Measurements from ENCODE around the gene PRSS56.

PRSS56 gene

DNA sequence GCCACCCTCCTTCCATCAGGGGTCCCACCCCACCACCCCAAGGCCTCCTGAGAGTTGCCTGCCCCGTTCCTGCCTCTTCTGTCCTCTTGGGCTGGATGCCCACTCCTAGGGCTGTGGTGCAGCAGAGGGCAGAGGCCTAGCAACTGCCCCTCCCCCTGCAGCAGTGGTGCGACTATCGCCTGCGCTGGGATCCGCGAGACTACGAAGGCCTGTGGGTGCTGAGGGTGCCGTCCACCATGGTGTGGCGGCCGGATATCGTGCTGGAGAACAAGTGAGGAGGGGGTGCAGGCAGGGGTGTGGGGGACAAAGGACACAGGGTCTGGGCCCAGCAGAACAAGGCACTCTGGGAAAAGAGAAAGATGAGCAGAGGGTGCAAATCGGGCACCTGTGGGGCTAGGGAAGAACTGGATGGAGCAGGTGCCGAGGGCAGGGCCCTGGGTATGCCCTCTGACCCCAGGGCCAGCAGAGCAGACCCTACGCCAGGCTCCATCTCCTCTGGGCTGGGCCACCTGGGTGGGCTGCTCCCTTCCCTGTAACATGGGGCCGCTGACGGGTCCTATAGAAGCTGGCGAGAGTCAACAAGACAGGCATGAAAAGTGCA, 20.4 kb downstream of the PRSS56 start:
- in situ Hi-C loops (cut with MboI; ENCODE audit: low sequenced_read_pairs): no loop called here

DNA sequence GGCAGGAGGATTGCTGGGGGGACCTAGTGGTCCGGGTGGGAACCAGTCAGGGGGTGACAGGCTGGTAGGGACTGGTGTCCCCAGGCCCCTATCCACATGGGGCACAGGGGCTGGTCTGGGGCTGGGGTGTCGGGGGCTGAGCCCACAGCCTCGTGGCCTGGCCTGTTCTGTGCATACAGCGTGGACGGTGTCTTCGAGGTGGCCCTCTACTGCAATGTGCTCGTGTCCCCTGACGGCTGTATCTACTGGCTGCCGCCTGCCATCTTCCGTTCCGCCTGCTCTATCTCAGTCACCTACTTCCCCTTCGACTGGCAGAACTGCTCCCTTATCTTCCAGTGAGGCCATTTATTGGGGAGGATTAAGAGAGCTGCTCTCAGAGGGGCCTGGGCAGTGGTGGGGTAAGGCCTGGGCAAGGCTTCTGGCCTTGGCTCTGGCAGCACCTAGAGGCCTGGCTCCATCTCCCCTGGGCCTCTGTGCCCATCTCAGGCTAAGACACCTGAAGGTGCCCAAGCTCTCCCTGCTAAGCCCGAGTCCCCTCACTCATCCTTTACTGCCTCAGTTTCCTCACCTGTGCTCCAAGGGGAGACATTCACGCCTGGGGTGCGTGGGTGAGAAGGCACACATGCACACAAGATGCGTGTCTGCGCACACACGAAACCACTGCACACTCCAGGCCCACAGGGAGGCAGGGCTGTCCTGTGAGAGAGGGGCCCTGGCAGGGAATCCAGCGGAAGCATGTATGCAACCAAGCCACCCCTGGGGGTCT, 21.2 kb downstream of the PRSS56 start:
- in situ Hi-C loops (cut with MboI; ENCODE audit: low sequenced_read_pairs): no loop called here

DNA sequence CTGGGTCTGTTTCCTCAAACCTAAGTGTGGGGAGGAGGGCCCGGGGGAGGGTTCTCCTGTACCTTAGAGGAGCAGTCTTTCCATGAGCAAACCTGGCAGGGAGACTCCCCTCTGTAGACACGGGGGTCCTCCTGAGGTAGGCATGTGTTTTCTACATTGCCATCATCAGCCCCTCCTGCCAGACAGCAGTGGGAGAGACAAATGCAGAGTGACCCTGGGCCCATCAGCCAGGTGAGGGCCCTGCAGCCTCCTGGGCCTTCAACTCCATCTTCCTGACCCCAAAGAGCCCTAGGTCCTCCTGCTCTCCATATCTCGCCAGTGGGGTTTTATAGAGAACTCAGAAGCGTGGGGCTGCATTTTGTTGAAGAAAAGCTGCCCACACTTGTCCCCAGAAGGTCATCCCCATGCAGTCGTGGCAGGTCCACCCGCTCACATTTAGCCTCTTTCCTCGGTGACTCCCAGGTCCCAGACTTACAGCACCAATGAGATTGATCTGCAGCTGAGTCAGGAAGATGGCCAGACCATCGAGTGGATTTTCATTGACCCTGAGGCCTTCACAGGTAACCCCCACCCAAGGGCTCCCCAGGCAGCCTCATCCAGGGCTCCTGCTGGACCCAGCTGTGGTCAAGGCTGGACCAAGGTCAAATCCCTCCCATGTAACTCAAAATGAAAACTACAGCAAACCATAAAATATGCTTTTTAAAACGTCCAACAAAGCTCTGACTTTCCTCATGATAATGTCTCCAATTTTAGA, 21.9 kb downstream of the PRSS56 start:
- in situ Hi-C loops (cut with MboI; ENCODE audit: low sequenced_read_pairs): no loop called here

DNA sequence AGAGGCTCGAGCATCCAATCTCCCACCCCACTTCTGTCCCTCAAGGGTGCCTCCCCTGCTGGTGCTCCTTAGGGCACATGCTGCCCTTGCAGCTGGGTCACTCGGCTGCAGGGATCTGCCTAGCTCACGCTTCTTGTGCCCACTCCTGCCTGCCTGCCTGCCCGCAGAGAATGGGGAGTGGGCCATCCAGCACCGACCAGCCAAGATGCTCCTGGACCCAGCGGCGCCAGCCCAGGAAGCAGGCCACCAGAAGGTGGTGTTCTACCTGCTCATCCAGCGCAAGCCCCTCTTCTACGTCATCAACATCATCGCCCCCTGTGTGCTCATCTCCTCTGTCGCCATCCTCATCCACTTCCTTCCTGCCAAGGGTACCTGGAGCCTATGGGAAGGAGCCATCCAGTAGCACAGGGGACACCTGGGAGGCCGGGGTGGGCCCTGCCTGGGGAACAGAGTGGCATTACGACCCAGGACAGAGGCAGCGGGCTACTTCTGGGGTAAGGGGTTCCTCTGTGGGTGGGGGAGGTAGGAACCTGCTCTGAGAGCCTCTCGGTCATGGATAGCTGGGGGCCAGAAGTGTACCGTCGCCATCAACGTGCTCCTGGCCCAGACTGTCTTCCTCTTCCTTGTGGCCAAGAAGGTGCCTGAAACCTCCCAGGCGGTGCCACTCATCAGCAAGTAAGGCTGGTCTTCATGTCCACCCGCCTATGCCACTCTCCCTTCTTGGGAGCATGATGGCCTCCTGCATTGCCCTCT, 22.7 kb downstream of the PRSS56 start:
- in situ Hi-C loops (cut with MboI; ENCODE audit: low sequenced_read_pairs): no loop called here

DNA sequence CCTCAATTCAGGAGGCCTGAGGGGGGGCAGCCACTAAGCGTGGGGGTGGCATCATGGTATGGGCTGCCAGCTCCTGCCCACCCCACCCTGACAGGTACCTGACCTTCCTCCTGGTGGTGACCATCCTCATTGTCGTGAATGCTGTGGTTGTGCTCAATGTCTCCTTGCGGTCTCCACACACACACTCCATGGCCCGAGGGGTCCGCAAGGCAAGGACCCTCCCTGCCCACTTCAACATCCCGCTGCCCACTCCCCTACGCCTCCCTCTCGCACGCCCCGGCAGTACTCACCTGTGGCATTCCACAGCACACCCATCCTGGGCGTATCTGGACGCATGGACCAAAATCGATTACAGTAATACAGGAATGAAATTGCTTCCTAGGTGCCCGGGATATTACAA, 23.3 kb downstream of the PRSS56 start:
- in situ Hi-C loops (cut with MboI; ENCODE audit: low sequenced_read_pairs): no loop called here

DNA sequence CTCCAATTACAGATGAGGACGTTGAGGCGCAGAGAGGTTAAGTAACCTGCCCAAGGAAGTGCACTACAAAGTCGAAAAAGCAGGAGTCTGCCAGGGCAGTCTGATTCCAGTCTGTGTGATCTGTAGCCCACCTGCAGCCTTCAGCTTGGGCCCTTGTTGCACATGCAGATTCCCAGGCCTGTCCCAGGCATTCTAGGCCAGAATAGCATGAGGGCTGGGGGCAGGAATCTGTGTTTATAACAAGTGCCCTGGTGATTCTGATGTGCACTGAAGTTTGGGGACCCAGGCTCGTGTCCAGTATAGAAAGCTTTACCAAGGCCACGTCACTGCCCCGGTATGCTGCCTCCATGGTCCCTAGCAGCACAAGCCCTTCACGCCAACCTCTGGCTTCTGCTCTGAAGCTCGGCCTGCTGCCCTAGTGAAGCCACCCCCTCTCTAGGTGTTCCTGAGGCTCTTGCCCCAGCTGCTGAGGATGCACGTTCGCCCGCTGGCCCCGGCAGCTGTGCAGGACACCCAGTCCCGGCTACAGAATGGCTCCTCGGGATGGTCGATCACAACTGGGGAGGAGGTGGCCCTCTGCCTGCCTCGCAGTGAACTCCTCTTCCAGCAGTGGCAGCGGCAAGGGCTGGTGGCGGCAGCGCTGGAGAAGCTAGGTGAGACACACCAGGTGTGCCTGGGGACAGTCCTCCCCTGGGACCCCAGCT, 23.9 kb downstream of the PRSS56 start:
- in situ Hi-C loops (cut with MboI; ENCODE audit: low sequenced_read_pairs): no loop called here

DNA sequence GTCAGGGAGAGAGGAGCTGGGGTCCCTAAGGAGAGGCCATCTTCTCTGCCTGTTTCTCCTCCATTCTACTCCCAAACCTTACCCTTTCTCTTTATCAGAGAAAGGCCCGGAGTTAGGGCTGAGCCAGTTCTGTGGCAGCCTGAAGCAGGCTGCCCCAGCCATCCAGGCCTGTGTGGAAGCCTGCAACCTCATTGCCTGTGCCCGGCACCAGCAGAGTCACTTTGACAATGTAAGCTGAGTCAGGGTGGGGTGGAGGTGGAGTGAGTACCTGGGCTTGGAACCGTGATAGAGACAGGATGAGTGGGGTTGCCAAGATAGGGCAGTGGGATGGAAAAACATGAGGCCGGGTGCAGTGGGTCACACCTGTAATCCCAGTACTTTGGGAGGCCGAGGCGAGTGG, 24.5 kb downstream of the PRSS56 start:
- in situ Hi-C loops (cut with MboI; ENCODE audit: low sequenced_read_pairs): no loop called here

DNA sequence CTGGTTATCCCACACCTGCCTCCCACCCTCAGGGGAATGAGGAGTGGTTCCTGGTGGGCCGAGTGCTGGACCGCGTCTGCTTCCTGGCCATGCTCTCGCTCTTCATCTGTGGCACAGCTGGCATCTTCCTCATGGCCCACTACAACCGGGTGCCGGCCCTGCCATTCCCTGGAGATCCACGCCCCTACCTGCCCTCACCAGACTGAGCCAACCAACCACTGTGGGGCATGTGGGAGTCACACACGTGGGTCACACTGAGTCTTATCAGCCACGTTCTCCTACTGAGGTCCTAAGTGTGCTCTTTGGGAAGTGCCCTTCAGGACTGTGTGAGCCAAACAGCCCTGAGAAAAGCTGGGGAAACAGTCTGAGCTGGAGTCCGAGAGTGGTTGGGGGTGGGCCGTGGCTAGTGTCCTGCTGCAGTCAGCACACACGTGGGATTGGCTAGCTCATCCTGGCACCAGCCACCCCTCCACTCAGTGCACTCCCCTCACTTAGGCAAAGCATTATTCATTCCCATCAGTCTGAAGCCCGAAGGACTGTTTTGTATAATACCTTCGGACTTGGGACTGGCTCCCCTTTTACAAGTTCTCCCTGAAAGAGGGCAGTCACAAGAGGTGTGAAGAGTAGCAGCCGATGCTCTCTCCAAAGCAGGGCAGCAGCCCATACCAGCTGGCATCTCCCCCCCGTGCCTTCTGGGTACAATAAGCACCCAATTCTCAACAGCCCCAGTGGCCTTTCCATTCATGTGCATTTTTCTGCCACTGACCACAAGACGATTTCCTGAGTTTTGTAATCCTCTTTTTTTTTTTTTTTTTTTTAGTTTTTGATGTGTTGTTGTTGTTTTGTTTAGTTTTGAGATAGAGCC, 25.6 kb downstream of the PRSS56 start:
- in situ Hi-C loops (cut with MboI; ENCODE audit: low sequenced_read_pairs): no loop called here

DNA sequence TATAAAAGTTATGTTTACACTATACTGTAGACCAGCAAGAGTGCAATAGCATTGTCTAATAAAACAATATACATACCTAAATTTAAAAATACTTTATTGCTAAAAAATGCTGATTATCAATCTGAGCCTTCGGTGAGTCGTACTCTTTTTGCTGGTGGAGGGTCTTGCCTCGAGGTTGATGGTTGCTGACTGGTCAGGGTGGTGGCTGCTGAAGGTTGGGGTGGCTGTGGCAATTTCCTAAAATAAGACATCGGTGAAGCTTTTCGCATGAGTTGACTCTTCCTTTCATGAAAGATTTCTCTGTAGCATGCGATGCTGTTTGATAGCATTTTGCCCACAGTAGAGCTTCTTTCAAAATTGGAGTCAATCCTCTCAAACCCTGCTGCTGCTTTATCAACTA, 27.8 kb downstream of the PRSS56 start:
- in situ Hi-C loops (cut with MboI; ENCODE audit: low sequenced_read_pairs): no loop called here

DNA sequence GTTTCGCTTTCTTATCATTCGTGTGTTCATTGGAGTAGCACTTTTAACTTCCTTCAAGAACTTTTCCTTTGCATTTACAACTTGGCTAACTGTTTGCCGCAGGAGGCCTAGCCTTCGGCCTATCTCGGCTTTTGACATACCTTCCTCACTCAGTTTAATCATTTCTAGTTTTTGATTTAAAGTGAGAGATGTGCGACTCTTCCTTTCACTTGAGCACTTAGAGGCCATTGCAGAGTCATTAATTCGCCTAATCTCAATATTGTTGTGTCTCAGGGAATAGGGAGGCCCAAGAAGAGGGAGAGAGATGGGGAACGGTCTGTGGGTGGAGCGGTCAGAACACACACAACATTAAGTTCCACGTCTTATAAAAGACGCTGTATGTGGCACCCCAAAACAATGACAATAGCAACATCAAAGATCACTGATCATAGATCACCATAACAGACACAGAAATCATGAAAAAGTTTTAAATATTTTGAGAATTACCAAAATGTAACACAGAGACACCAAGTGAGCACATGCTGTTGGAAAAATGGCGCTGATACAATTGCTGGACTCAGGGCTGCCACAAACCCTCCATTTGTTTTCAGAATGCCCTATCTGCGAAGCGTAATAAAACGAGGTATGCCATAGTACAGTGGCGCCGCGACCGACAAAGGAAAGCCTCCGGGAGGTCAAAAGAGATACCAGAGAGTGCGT, 29.6 kb downstream of the PRSS56 start:
- in situ Hi-C loops (cut with MboI; ENCODE audit: low sequenced_read_pairs): no loop called here

DNA sequence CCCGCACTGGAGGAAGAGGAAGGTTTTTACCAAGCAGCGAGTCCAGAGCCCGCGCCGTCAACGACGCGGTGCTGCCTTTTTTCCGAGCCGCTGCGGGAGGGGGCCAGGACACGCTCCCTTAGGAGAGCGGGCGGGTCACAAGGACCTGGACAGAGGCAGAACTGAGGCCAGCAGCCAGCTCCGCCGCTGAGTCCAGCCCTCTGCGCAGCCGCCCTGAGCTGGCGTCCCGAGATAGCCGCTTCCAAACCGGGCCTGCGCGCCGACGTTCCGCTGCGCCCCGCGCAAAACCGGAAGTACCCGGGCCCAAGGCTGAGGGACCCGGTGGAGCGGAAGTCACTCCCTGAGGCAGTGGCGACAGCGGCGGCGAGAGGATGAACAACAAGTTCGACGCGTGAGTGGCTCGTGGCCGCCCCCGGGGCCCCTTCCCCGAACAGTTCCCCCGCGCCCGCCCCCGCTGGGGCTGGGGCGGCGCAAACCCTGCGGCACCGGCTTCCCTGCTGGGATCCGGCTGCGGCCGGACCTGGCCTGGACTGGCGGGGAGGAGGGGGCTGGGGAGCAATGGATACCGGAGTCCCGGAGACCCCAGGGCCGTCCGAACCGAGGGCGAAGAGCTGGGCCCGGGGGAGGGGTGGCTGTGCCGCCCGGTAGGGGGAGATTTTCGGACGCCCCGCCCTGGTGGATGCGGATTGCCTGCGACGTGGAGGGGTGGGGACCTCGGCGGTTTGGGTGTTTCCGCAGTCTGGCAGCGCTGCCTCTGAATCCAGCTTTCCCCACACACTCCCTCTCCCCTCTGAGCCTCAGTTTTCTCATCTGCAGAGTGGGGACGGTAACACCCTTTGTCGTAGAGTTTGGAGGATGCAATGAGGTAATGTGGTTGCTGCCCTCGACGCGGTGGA, 30.4 kb downstream of the PRSS56 start, which contains the start of the genes EIF4E2 and TIGD1:
TSS of gene EIF4E2 (plus strand) at position 336 of the 896 bp plus-strand sequence. CDS start at position 372, 36 bp downstream.
TSS of gene TIGD1 (minus strand) at position 204 of the 896 bp plus-strand sequence. CDS start 675 bp downstream, outside the sequence.
- in situ Hi-C loops (cut with MboI; ENCODE audit: low sequenced_read_pairs): no loop called here

DNA sequence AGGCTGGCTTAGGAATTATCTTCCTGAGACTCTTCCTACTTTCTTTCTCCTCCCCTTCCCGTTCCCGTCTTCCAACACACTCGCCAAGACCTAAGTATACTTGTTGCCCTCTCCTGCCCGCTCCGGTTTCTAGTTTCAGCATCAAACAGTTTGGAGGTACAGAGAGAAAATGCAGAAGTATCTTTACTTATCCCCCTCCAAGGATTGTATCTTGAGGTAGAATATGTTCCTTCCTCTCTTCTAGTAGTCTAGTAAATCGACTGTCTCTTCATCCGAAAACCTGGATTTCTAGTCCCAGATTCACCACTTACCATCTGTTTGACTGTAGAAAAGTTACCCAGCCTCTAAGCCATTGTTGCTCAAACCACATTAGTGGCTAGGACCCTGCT, 31.1 kb downstream of the PRSS56 start:
- in situ Hi-C loops (cut with MboI; ENCODE audit: low sequenced_read_pairs): no loop called here

DNA sequence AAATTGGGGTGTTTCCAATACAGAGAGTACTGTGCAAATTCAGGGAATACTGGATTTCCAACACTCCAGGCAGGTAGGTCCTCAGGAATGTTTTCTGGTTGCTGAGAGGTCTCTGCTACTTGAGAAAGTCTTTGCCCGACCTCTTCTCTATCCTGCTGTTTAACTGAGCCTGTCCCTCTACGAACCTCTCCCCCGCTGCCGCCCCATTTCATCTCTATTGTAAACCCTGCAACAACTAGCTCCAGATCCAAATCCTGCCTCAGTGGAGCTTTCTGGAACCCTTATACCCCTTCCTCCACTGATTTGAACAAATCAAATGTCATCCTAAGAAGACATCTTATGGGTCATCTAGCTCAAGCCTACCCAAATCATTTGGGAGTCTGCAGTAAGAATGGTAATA, 31.6 kb downstream of the PRSS56 start:
- in situ Hi-C loops (cut with MboI; ENCODE audit: low sequenced_read_pairs): no loop called here

DNA sequence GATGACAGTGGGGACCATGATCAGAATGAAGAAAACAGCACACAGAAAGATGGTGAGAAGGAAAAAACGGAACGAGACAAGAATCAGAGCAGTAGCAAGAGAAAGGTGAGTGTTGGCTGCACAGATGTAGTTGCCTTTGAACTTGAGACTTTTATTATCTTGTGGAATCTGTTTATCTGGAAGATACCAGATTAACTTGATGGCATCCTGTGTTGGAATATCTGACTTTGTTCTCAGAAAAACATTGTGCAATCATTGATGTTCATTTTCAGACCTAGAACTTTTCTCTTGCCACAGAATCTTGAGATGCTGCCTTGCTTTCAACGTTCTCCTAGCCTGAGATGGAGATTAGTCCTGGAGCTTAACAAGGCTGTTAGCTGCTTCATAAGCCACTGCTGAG, 36.2 kb downstream of the PRSS56 start:
- in situ Hi-C loops (cut with MboI; ENCODE audit: low sequenced_read_pairs): no loop called here

DNA sequence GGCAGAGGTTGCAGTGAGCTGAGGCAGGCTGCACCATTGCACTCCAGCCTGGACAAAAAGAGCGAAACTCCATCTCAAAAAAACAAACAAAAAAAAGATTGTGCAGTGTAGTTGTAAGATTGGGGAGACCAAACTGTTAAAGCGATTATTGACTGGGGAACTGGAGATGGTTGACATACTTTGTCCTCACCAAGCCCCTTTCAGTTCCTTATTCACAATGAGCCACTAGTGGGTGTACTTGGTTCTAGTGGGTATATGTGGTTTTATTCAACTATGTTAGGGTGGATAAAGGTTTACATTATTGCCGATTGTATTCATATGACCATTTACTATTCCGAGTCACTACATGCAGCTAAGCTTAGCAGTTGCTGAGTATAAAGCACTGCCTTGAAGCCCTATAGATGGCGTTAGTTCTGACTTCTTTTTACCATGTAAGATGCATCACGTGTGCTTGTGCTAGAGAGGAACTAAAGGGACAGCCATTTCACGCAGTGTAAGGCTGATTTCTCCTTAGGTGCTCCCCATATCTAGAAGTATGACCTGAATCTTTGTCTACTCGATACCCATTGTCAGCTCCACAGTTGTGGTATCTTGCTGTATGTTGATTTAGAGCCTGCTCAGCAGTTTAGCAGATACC, 42.4 kb downstream of the PRSS56 start:
- in situ Hi-C loops (cut with MboI; ENCODE audit: low sequenced_read_pairs): no loop called here

DNA sequence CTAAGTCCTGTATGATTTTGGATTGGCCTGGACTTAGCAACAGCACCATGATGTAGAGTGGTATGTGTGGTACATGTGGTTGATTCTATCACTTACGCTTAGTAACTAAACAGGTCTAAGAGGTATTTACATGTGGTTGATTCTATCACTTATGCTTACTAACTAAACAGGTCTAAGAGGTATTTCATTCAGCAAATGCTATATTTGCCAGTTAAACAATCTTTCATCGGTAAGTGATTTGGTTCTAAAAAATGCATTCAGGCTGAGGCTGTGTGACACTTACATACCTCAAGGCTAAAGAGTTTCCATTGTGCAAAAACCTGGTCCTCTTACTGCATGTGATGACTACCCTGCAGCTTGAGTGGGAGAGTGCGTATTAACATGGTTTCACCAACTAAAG, 43.4 kb downstream of the PRSS56 start:
- in situ Hi-C loops (cut with MboI; ENCODE audit: low sequenced_read_pairs): no loop called here

DNA sequence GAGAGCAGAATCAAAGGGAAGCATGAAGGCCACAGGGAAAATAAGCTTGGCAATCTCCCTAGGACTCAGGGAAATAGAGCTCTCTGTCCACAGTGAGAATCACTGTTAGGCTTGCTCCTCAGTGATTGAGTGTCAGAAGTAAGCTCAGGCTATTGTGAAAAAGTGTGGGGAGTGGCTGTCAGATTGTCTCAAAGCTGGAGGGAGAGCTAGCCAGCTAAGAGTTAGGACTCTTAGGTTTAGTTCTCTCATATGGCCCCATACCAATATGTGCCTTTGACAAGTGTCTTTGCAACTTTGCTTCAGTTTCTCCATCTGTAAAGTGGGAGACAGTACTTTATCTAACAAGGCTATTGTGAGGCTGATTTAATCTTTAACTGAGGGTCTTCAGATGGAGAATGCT, 47.5 kb downstream of the PRSS56 start:
- in situ Hi-C loops (cut with MboI; ENCODE audit: low sequenced_read_pairs): no loop called here

All from HL-60/S4 (cell line).